ENCODE results near the gene BCCIP.

BCCIP gene

GRCh38 chr10:125843603-125844329 lies 20.4 kb downstream of the BCCIP start:
- DNase-seq (ENCODE audit: extremely low read depth in 1 of 2, low read depth in 1 of 2) = no peak

- DNase-seq (ENCODE audit: extremely low read depth in 1 of 2, low read depth in 1 of 2) = no peak
These were observed 21.4 kb downstream of the BCCIP start for GRCh38 chr10:125844751-125845221.

- DNase-seq (ENCODE audit: extremely low read depth in 1 of 2, low read depth in 1 of 2) = no peak
These were observed 22.3 kb downstream of the BCCIP start for GRCh38 chr10:125845617-125846016.

- no peak for DNase-seq (ENCODE audit: extremely low read depth in 1 of 2, low read depth in 1 of 2)
These were observed 23.5 kb downstream of the BCCIP start for GRCh38 chr10:125846894-125847293.

- no peak for DNase-seq (ENCODE audit: extremely low read depth in 1 of 2, low read depth in 1 of 2)
These were observed 25.0 kb downstream of the BCCIP start for GRCh38 chr10:125848371-125848770.

GRCh38 chr10:125848857-125849256 lies 25.5 kb downstream of the BCCIP start:
- no peak for DNase-seq (ENCODE audit: extremely low read depth in 1 of 2, low read depth in 1 of 2)

GRCh38 chr10:125849448-125849847 lies 26.1 kb downstream of the BCCIP start:
- no peak for DNase-seq (ENCODE audit: extremely low read depth in 1 of 2, low read depth in 1 of 2)

GRCh38 chr10:125850766-125851731 lies 27.7 kb downstream of the BCCIP start:
- no peak for DNase-seq (ENCODE audit: extremely low read depth in 1 of 2, low read depth in 1 of 2)

GRCh38 chr10:125852487-125852886 lies 29.1 kb downstream of the BCCIP start:
- DNase-seq (ENCODE audit: extremely low read depth in 1 of 2, low read depth in 1 of 2) = no peak

GRCh38 chr10:125857185-125857760 lies 33.9 kb downstream of the BCCIP start:
- DNase-seq (ENCODE audit: extremely low read depth in 1 of 2, low read depth in 1 of 2) = no peak

- DNase-seq (ENCODE audit: extremely low read depth in 1 of 2, low read depth in 1 of 2) = no peak
These were observed 35.9 kb downstream of the BCCIP start for GRCh38 chr10:125859128-125859817.

GRCh38 chr10:125865120-125865519 lies 41.8 kb downstream of the BCCIP start:
- DNase-seq (ENCODE audit: extremely low read depth in 1 of 2, low read depth in 1 of 2) = no peak

- no peak for DNase-seq (ENCODE audit: extremely low read depth in 1 of 2, low read depth in 1 of 2)
These were observed 43.2 kb downstream of the BCCIP start for GRCh38 chr10:125866421-125867029.

GRCh38 chr10:125868372-125868975 lies 45.1 kb downstream of the BCCIP start:
- no peak for DNase-seq (ENCODE audit: extremely low read depth in 1 of 2, low read depth in 1 of 2)

GRCh38 chr10:125871338-125871737 lies 48.0 kb downstream of the BCCIP start:
- DNase-seq (ENCODE audit: extremely low read depth in 1 of 2, low read depth in 1 of 2) = no peak

GRCh38 chr10:125878957-125879835 lies 55.9 kb downstream of the BCCIP start:
- DNase-seq (ENCODE audit: extremely low read depth in 1 of 2, low read depth in 1 of 2) = no peak

GRCh38 chr10:125880719-125881118 lies 57.4 kb downstream of the BCCIP start:
- DNase-seq (ENCODE audit: extremely low read depth in 1 of 2, low read depth in 1 of 2) = no peak

GRCh38 chr10:125881192-125881591 lies 57.8 kb downstream of the BCCIP start, which contains the start of gene DHX32:
Gene DHX32, minus strand, starts transcription at chr10:125881292. Its CDS starts 468 bp downstream, at chr10:125880824.
- no peak for DNase-seq (ENCODE audit: extremely low read depth in 1 of 2, low read depth in 1 of 2)

- no peak for DNase-seq (ENCODE audit: extremely low read depth in 1 of 2, low read depth in 1 of 2)
These were observed 59.2 kb downstream of the BCCIP start for GRCh38 chr10:125882596-125882995.

All from activated CD8-positive, alpha-beta memory T cell treated with anti-CD3 and anti-CD28 coated beads for 1 hour (primary cell).